DOHH2 (cell line): ENCODE measurements around the gene TRPM3.

Source experiments
- CTCF ChIP-seq: fragments of 200-600 bp; sonication (generic); IDR thresholded peaks from one replicate; pipeline ENCODE4 v1.5.1; 2014; ENCODE audit warnings: antibody characterized with exemption, mild to moderate bottlenecking, low read depth, low read length; ENCODE audit not compliant: poor library complexity, severe bottlenecking
- EZH2phosphoT487 ChIP-seq: fragments of 200-600 bp; sonication (generic); IDR thresholded peaks from 2 replicates; pipeline ENCODE4 v1.6.1; 2017; ENCODE audit warnings: borderline replicate concordance, mild to moderate bottlenecking, antibody characterized with exemption, low read length, moderate library complexity, mixed read lengths

- no peak for TF ChIP-seq CTCF
- no peak for TF ChIP-seq EZH2phosphoT487
These were observed 584.3 kb downstream of the TRPM3 start for GRCh38 chr9:70537084-70537483.
